Measurements from ENCODE around the gene ATCAY.
"Not testable (repeated sequence)": the region's sequence is repeated elsewhere in the genome, so short reads cannot be mapped to it uniquely, and the experiment has no call there.

Gene ATCAY

GRCh38 chr19:3855320-3855719 lies 25.2 kb upstream of the ATCAY start:
- no peak for DNase-seq

GRCh38 chr19:3857449-3858003 lies 23.0 kb upstream of the ATCAY start:
- DNase-seq: no peak

- no peak for DNase-seq
Measured at GRCh38 chr19:3860499-3860898, 20.0 kb upstream of the ATCAY start.

GRCh38 chr19:3862826-3863500 lies 17.5 kb upstream of the ATCAY start:
- DNase-seq: no peak

- DNase-seq: no peak
Measured at GRCh38 chr19:3863648-3864047, 16.8 kb upstream of the ATCAY start.

- no peak for DNase-seq
Measured at GRCh38 chr19:3866910-3867638, 13.4 kb upstream of the ATCAY start.

- DNase-seq: no peak
Measured at GRCh38 chr19:3867971-3868769, 12.3 kb upstream of the ATCAY start.

GRCh38 chr19:3868770-3869456 lies 11.6 kb upstream of the ATCAY start, which contains the start of gene ZFR2:
Gene ZFR2 (minus strand): TSS chr19:3869038. CDS start chr19:3869017, 21 bp downstream.
- DNase-seq: no peak

GRCh38 chr19:3873151-3873550 lies 7.3 kb upstream of the ATCAY start:
- no peak for DNase-seq

GRCh38 chr19:3874695-3875094 lies 5.8 kb upstream of the ATCAY start:
- not testable (repeated sequence) for DNase-seq

- no peak for DNase-seq
Measured at GRCh38 chr19:3879656-3880055, 829 bp upstream of the ATCAY start.

GRCh38 chr19:3881272-3882040 lies 971 bp downstream of the ATCAY start:
- no peak for DNase-seq

GRCh38 chr19:3882041-3882384 lies 1.5 kb downstream of the ATCAY start:
- DNase-seq: no peak

- DNase-seq: no peak
Measured at GRCh38 chr19:3890591-3890990, 10.1 kb downstream of the ATCAY start.

- DNase-seq: no peak
Measured at GRCh38 chr19:3893509-3894179, 13.2 kb downstream of the ATCAY start.

GRCh38 chr19:3894959-3895358 lies 14.5 kb downstream of the ATCAY start:
- not testable (repeated sequence) for DNase-seq

- DNase-seq: no peak
Measured at GRCh38 chr19:3895788-3896187, 15.3 kb downstream of the ATCAY start.

GRCh38 chr19:3897936-3898335 lies 17.5 kb downstream of the ATCAY start:
- no peak for DNase-seq

- no peak for DNase-seq
Measured at GRCh38 chr19:3898426-3898825, 17.9 kb downstream of the ATCAY start.

- no peak for DNase-seq
Measured at GRCh38 chr19:3899531-3900294, 19.2 kb downstream of the ATCAY start.
